Measurements from ENCODE around the gene TAOK3.
A peak's percentile ranks its signal among the peaks of the same experiment; 100 is the strongest.
"Not testable (repeated sequence)": the region's sequence is repeated elsewhere in the genome, so short reads cannot be mapped to it uniquely, and the experiment has no call there.

Gene TAOK3

DNA sequence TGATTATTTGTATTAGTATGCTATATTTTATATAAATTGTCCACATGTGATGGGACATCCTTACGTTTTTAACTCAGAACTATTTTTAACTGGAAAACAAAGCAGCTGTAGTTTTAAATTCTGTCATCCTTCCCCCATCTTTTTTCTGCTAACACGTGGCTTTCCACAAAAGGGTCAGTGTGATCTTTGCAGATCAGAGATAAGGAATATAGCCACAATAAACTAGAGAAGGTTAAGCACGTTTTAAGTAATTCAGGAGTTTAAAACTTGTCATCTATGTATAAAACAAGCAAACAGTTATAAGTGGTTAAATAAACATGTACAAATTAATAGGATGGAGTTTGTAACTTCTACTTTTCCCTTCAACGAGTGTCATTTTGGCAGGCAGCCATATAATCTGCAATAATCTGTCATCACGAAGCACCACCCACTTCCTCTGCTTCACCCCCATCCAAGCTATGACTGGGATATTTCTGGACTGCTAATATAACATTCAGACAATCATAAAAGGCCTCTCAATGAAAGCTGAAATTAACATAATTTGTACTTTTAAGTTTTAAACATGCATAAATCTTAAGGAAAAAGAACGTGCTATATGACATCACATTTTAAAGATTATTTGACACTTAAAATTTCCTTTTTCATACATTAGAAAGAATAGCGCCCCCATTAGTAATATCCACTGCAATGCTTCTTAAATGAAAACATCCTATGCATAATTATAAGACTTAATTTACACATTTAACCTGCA lies 15.3 kb downstream of the TAOK3 start:
- Histone ChIP-seq H3K27me3 (ENCODE audit: control insufficient read depth in 2 of 2, insufficient read depth in 2 of 2, low read length in 2 of 2) (no peaks in the 10 kb centered on the region), H3K36me3 (ENCODE audit: control insufficient read depth in 2 of 2, insufficient read depth in 2 of 2, low read length in 2 of 2) (peaks cover 1 to 6% of the 10 kb centered on the region in 2 donors), H3K9me3 (ENCODE audit: control insufficient read depth in 2 of 2, low read length in 2 of 2) (no peaks in the 10 kb centered on the region), H3K4me3 (ENCODE audit: low read length in 2 of 2) (peak overlapping the region in 1 of 2 donors; percentile 42), H3K27ac (ENCODE audit: low read depth in 2 of 2, low read length in 2 of 2) (peak overlapping the region; percentile 14 to 34), H3K4me1 (ENCODE audit: control insufficient read depth in 2 of 2, insufficient read depth in 2 of 2, low read length in 2 of 2) (peaks cover 4 to 14% of the 10 kb centered on the region in 2 donors), H3K9ac (ENCODE audit: low read depth in 1 of 2, low read length in 2 of 2) (no peak overlapping the region)

GRCh38 chr12:118356809-118357256 lies 15.9 kb downstream of the TAOK3 start:
- no peak overlapping the region for H3K9ac ChIP-seq (ENCODE audit: low read depth in 1 of 2, low read length in 2 of 2)
- H3K36me3 ChIP-seq (ENCODE audit: control insufficient read depth in 2 of 2, insufficient read depth in 2 of 2, low read length in 2 of 2) = peaks cover 0 to 4% of the 10 kb centered on the region in 2 donors
- H3K27ac ChIP-seq (ENCODE audit: low read depth in 2 of 2, low read length in 2 of 2) = peak overlapping the region in 1 of 2 donors; percentile 39
- H3K27me3 ChIP-seq (ENCODE audit: control insufficient read depth in 2 of 2, insufficient read depth in 2 of 2, low read length in 2 of 2) = no peaks in the 10 kb centered on the region
- peaks cover 4 to 14% of the 10 kb centered on the region in 2 donors for H3K4me1 ChIP-seq (ENCODE audit: control insufficient read depth in 2 of 2, insufficient read depth in 2 of 2, low read length in 2 of 2)
- H3K9me3 ChIP-seq (ENCODE audit: control insufficient read depth in 2 of 2, low read length in 2 of 2) = no peaks in the 10 kb centered on the region
- H3K4me3 ChIP-seq (ENCODE audit: low read length in 2 of 2) = no peak overlapping the region

DNA sequence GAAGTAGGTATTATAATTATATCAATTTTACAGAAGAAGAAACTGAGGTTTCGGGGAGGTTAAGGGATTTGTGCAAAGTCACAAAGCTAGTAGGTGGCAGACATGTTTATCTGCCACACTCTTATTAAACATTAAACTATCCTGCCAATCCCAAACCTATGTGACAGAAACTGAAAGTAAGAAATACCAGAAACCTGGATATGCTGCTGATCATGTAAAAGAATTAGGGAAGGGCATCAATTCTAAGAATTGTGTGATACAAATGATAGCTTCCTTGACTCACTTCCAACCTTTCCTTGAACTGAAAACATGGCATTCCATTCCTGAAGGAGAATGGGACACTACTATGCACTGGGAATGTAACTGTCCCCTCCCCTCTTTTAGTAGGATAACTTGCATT lies 16.9 kb downstream of the TAOK3 start:
- no peak overlapping the region for H3K9ac ChIP-seq (ENCODE audit: low read depth in 1 of 2, low read length in 2 of 2)
- H3K27ac ChIP-seq (ENCODE audit: low read depth in 2 of 2, low read length in 2 of 2) = no peak overlapping the region
- H3K4me1 ChIP-seq (ENCODE audit: control insufficient read depth in 2 of 2, insufficient read depth in 2 of 2, low read length in 2 of 2) = peaks cover 4 to 14% of the 10 kb centered on the region in 2 donors
- H3K4me3 ChIP-seq (ENCODE audit: low read length in 2 of 2) = no peak overlapping the region
- H3K9me3 ChIP-seq (ENCODE audit: control insufficient read depth in 2 of 2, low read length in 2 of 2) = no peaks in the 10 kb centered on the region
- peaks cover 0 to 4% of the 10 kb centered on the region in 2 donors for H3K36me3 ChIP-seq (ENCODE audit: control insufficient read depth in 2 of 2, insufficient read depth in 2 of 2, low read length in 2 of 2)
- H3K27me3 ChIP-seq (ENCODE audit: control insufficient read depth in 2 of 2, insufficient read depth in 2 of 2, low read length in 2 of 2) = no peaks in the 10 kb centered on the region

DNA sequence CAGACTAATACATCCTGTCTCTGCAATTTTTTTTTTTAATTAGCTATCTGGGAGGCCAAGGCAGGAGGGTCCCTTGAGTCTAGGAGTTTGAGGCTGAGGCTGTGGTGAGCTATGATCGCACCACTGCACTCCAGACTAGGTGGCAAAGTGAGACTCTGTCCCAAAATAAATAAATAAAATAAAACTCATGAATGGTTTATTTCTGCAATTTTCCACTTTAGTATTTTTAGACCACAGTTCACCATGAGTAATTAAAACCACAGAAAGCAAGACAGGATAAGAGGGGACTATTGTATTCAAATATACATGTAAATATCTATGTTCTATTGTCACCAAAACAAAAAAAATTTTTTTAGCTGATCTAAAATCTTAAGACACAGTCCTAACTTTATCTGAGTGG lies 17.8 kb downstream of the TAOK3 start:
- no peak overlapping the region for H3K27ac ChIP-seq (ENCODE audit: low read depth in 2 of 2, low read length in 2 of 2)

DNA sequence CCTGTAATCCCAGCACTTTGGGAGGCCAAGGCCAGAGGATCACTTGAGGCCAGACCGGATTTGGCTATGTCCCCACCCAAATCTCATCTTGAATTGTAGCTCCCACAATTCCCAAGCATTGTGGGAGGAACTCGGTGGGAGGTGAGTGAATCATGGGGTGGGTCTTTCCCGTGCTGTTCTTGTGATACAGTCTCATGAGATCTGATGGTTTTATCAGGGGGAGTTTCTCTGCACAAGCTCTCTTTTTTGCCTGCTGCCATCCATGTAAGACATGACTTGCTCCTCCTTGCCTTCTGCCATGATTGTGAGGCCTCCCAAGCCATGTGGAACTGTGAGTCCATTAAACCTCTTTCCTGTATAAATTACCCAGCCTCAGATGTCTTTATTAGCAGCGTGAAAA lies 18.2 kb downstream of the TAOK3 start:
- peaks cover 4 to 14% of the 10 kb centered on the region in 2 donors for H3K4me1 ChIP-seq (ENCODE audit: control insufficient read depth in 2 of 2, insufficient read depth in 2 of 2, low read length in 2 of 2)
- not testable (repeated sequence) for H3K27me3 ChIP-seq (ENCODE audit: control insufficient read depth in 2 of 2, insufficient read depth in 2 of 2, low read length in 2 of 2); H3K4me3 ChIP-seq (ENCODE audit: low read length in 2 of 2); H3K27ac ChIP-seq (ENCODE audit: low read depth in 2 of 2, low read length in 2 of 2); H3K9me3 ChIP-seq (ENCODE audit: control insufficient read depth in 2 of 2, low read length in 2 of 2); H3K9ac ChIP-seq (ENCODE audit: low read depth in 1 of 2, low read length in 2 of 2); H3K36me3 ChIP-seq (ENCODE audit: control insufficient read depth in 2 of 2, insufficient read depth in 2 of 2, low read length in 2 of 2)

More for the DNA sequence above, 17.8 kb downstream of the TAOK3 start:
- Histone ChIP-seq H3K9me3 (ENCODE audit: control insufficient read depth in 2 of 2, low read length in 2 of 2) (no peaks in the 10 kb centered on the region), H3K4me3 (ENCODE audit: low read length in 2 of 2) (no peak overlapping the region), H3K9ac (ENCODE audit: low read depth in 1 of 2, low read length in 2 of 2) (no peak overlapping the region), H3K27me3 (ENCODE audit: control insufficient read depth in 2 of 2, insufficient read depth in 2 of 2, low read length in 2 of 2) (no peaks in the 10 kb centered on the region), H3K36me3 (ENCODE audit: control insufficient read depth in 2 of 2, insufficient read depth in 2 of 2, low read length in 2 of 2) (peaks cover 0 to 4% of the 10 kb centered on the region in 2 donors), H3K4me1 (ENCODE audit: control insufficient read depth in 2 of 2, insufficient read depth in 2 of 2, low read length in 2 of 2) (peaks cover 4 to 14% of the 10 kb centered on the region in 2 donors)

GRCh38 chr12:118353721-118354120 lies 19.0 kb downstream of the TAOK3 start:
- peaks cover 0 to 4% of the 10 kb centered on the region in 2 donors for H3K36me3 ChIP-seq (ENCODE audit: control insufficient read depth in 2 of 2, insufficient read depth in 2 of 2, low read length in 2 of 2)
- H3K27ac ChIP-seq (ENCODE audit: low read depth in 2 of 2, low read length in 2 of 2) = no peak overlapping the region
- no peaks in the 10 kb centered on the region for H3K9me3 ChIP-seq (ENCODE audit: control insufficient read depth in 2 of 2, low read length in 2 of 2)
- H3K9ac ChIP-seq (ENCODE audit: low read depth in 1 of 2, low read length in 2 of 2) = no peak overlapping the region
- no peak overlapping the region for H3K4me3 ChIP-seq (ENCODE audit: low read length in 2 of 2)
- peaks cover 0 to 14% of the 10 kb centered on the region in 2 donors for H3K4me1 ChIP-seq (ENCODE audit: control insufficient read depth in 2 of 2, insufficient read depth in 2 of 2, low read length in 2 of 2)
- no peaks in the 10 kb centered on the region for H3K27me3 ChIP-seq (ENCODE audit: control insufficient read depth in 2 of 2, insufficient read depth in 2 of 2, low read length in 2 of 2)

- H3K27me3 ChIP-seq (ENCODE audit: control insufficient read depth in 2 of 2, insufficient read depth in 2 of 2, low read length in 2 of 2) = no peaks in the 10 kb centered on the region
- H3K27ac ChIP-seq (ENCODE audit: low read depth in 2 of 2, low read length in 2 of 2) = no peak overlapping the region
- peaks cover 0 to 2% of the 10 kb centered on the region in 2 donors for H3K4me1 ChIP-seq (ENCODE audit: control insufficient read depth in 2 of 2, insufficient read depth in 2 of 2, low read length in 2 of 2)
- H3K36me3 ChIP-seq (ENCODE audit: control insufficient read depth in 2 of 2, insufficient read depth in 2 of 2, low read length in 2 of 2) = peaks cover 0 to 4% of the 10 kb centered on the region in 2 donors
- H3K4me3 ChIP-seq (ENCODE audit: low read length in 2 of 2) = no peak overlapping the region
- H3K9me3 ChIP-seq (ENCODE audit: control insufficient read depth in 2 of 2, low read length in 2 of 2) = no peaks in the 10 kb centered on the region
- H3K9ac ChIP-seq (ENCODE audit: low read depth in 1 of 2, low read length in 2 of 2) = no peak overlapping the region
Measured at GRCh38 chr12:118350908-118351559, 21.7 kb downstream of the TAOK3 start.

- Histone ChIP-seq H3K4me3 (ENCODE audit: low read length in 2 of 2) (no peak overlapping the region), H3K27me3 (ENCODE audit: control insufficient read depth in 2 of 2, insufficient read depth in 2 of 2, low read length in 2 of 2) (no peaks in the 10 kb centered on the region), H3K36me3 (ENCODE audit: control insufficient read depth in 2 of 2, insufficient read depth in 2 of 2, low read length in 2 of 2) (no peaks in the 10 kb centered on the region), H3K9me3 (ENCODE audit: control insufficient read depth in 2 of 2, low read length in 2 of 2) (no peaks in the 10 kb centered on the region), H3K27ac (ENCODE audit: low read depth in 2 of 2, low read length in 2 of 2) (no peak overlapping the region), H3K9ac (ENCODE audit: low read depth in 1 of 2, low read length in 2 of 2) (no peak overlapping the region), H3K4me1 (ENCODE audit: control insufficient read depth in 2 of 2, insufficient read depth in 2 of 2, low read length in 2 of 2) (peaks cover 0 to 6% of the 10 kb centered on the region in 2 donors)
Measured at GRCh38 chr12:118347916-118348315, 24.8 kb downstream of the TAOK3 start.

GRCh38 chr12:118346895-118347294 lies 25.8 kb downstream of the TAOK3 start:
- Histone ChIP-seq H3K36me3 (ENCODE audit: control insufficient read depth in 2 of 2, insufficient read depth in 2 of 2, low read length in 2 of 2) (no peaks in the 10 kb centered on the region), H3K4me1 (ENCODE audit: control insufficient read depth in 2 of 2, insufficient read depth in 2 of 2, low read length in 2 of 2) (peaks cover 0 to 6% of the 10 kb centered on the region in 2 donors), H3K27me3 (ENCODE audit: control insufficient read depth in 2 of 2, insufficient read depth in 2 of 2, low read length in 2 of 2) (no peaks in the 10 kb centered on the region), H3K27ac (ENCODE audit: low read depth in 2 of 2, low read length in 2 of 2) (no peak overlapping the region), H3K9me3 (ENCODE audit: control insufficient read depth in 2 of 2, low read length in 2 of 2) (no peaks in the 10 kb centered on the region), H3K4me3 (ENCODE audit: low read length in 2 of 2) (no peak overlapping the region), H3K9ac (ENCODE audit: low read depth in 1 of 2, low read length in 2 of 2) (no peak overlapping the region)

GRCh38 chr12:118345355-118345754 lies 27.4 kb downstream of the TAOK3 start:
- no peak overlapping the region for H3K9ac ChIP-seq (ENCODE audit: low read depth in 1 of 2, low read length in 2 of 2)
- peaks cover 0 to 6% of the 10 kb centered on the region in 2 donors for H3K4me1 ChIP-seq (ENCODE audit: control insufficient read depth in 2 of 2, insufficient read depth in 2 of 2, low read length in 2 of 2)
- H3K27me3 ChIP-seq (ENCODE audit: control insufficient read depth in 2 of 2, insufficient read depth in 2 of 2, low read length in 2 of 2) = no peaks in the 10 kb centered on the region
- no peak overlapping the region for H3K27ac ChIP-seq (ENCODE audit: low read depth in 2 of 2, low read length in 2 of 2)
- H3K4me3 ChIP-seq (ENCODE audit: low read length in 2 of 2) = no peak overlapping the region
- H3K9me3 ChIP-seq (ENCODE audit: control insufficient read depth in 2 of 2, low read length in 2 of 2) = no peaks in the 10 kb centered on the region
- no peaks in the 10 kb centered on the region for H3K36me3 ChIP-seq (ENCODE audit: control insufficient read depth in 2 of 2, insufficient read depth in 2 of 2, low read length in 2 of 2)
